ENCODE results near the gene EGFL7.

Gene EGFL7

GRCh38 chr9:136615631-136616306 lies 46.9 kb upstream of the EGFL7 start:
- in situ Hi-C loops (cut with HindIII; ENCODE audit: low pct_ligation_motif_present, low sequenced_read_pairs) = no loop called here
- TF ChIP-seq CTCF (IDR thresholded peaks at IDR 0.05; ENCODE audit: low read depth, low read length, missing control alignments) = no peak
- H3K4me3 ChIP-seq (ENCODE audit: low read depth, low read length) = no peak overlapping the region
- no peaks in the 10 kb centered on the region for H3K36me3 ChIP-seq (replicated peaks)
- H3K27ac ChIP-seq = no peak overlapping the region
- H3K27me3 ChIP-seq (replicated peaks) = no peaks in the 10 kb centered on the region
- no peak for DNase-seq

GRCh38 chr9:136616307-136616635 lies 46.4 kb upstream of the EGFL7 start:
- Histone ChIP-seq H3K36me3 (replicated peaks) (no peaks in the 10 kb centered on the region), H3K27ac (no peak overlapping the region), H3K27me3 (replicated peaks) (no peaks in the 10 kb centered on the region), H3K4me3 (ENCODE audit: low read depth, low read length) (no peak overlapping the region)
- DNase-seq = no peak
- in situ Hi-C loops (cut with HindIII; ENCODE audit: low pct_ligation_motif_present, low sequenced_read_pairs) = no loop called here
- no peak for TF ChIP-seq CTCF (IDR thresholded peaks at IDR 0.05; ENCODE audit: low read depth, low read length, missing control alignments)

GRCh38 chr9:136616948-136617695 lies 45.6 kb upstream of the EGFL7 start:
- in situ Hi-C loops (cut with HindIII; ENCODE audit: low pct_ligation_motif_present, low sequenced_read_pairs) = no loop called here
- Histone ChIP-seq H3K4me3 (ENCODE audit: low read depth, low read length) (no peak overlapping the region), H3K27me3 (replicated peaks) (no peaks in the 10 kb centered on the region), H3K36me3 (replicated peaks) (no peaks in the 10 kb centered on the region), H3K27ac (no peak overlapping the region)
- no peak for TF ChIP-seq CTCF (IDR thresholded peaks at IDR 0.05; ENCODE audit: low read depth, low read length, missing control alignments)
- no peak for DNase-seq

- Histone ChIP-seq H3K4me3 (ENCODE audit: low read depth, low read length) (no peak overlapping the region), H3K36me3 (replicated peaks) (no peaks in the 10 kb centered on the region), H3K27ac (no peak overlapping the region), H3K27me3 (replicated peaks) (no peaks in the 10 kb centered on the region)
- no peak for DNase-seq
- TF ChIP-seq CTCF (IDR thresholded peaks at IDR 0.05; ENCODE audit: low read depth, low read length, missing control alignments) = no peak
- in situ Hi-C loops (cut with HindIII; ENCODE audit: low pct_ligation_motif_present, low sequenced_read_pairs) = no loop called here
These were observed 44.8 kb upstream of the EGFL7 start for GRCh38 chr9:136617746-136618579.

- H3K4me3 ChIP-seq (ENCODE audit: low read depth, low read length) = no peak overlapping the region
- DNase-seq = no peak
- in situ Hi-C loops (cut with HindIII; ENCODE audit: low pct_ligation_motif_present, low sequenced_read_pairs) = no loop called here
These were observed 43.9 kb upstream of the EGFL7 start for GRCh38 chr9:136618580-136619547.

More at GRCh38 chr9:136618580-136619547, 43.9 kb upstream of the EGFL7 start:
- no peaks in the 10 kb centered on the region for H3K36me3 ChIP-seq (replicated peaks)
- H3K27ac ChIP-seq = no peak overlapping the region
- no peak for TF ChIP-seq CTCF (IDR thresholded peaks at IDR 0.05; ENCODE audit: low read depth, low read length, missing control alignments)
- no peaks in the 10 kb centered on the region for H3K27me3 ChIP-seq (replicated peaks)
